ENCODE results near the gene KCTD19.

The KCTD19 gene

DNA sequence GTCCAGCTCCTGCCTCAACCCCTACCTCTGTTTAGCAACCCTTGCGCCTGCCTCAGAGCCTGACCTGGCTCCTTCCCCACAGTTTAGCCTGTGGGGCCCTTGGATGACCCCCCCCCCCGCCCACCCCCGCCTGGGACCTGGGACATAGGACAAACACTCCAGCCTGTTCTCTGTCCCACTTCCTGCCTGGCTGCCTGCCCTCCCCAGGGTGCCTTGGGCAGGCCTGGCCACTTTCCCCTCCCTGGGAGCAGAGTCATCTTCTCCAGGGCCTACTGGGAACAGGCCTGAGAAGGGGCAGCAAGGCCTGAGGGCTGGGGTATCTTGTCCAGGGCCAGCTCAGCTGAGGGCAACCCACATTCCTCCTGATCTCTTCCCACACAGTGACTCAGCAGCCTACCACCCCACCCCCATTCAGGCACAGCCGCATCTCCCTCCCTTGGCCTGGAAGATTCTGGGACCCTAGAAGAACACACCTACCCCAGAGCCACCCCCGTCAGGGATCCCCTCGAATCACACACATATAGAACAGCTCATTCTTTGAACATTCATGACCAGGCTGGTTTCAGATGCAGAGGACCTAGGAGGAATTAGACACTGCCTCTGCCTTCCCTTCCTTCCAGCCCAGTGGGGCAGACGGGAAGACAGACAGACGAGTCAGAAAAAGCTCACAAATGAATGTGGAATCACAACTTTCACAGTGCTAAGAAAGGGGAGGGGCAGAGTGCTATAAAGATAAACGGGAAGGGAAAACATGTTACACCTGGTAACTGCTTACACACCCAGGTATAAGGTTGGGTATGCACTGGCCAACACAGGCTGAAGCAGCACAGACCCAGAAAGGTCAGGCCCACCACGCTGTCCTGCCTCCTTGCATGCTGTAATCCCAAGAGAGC lies 85.3 kb downstream of the KCTD19 start:
- no peak for DNase-seq

DNA sequence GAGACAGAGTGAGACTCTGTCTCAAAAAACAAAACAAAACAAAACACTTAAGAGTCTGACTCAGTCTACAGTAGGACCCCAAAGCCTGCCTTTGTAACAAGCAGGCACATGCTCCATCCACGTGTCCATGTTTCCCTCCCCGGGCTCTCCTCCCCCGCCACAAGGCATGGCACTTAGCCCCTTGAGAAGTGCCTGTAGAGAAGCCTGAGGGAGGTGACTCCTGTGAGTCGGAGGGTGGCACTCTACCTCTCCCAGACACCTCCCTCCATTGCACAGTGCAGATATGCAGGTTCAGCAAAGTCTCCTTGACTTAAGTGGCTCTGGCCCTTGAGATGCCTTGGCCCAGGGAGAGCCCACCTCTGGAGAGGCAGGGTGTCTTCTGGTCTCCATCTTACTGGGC lies 86.0 kb downstream of the KCTD19 start:
- DNase-seq = no peak

Measured in NCI-H2227 treated with DMSO at 0.1 percent for 48 hours (cell line).